Fibroblast of the aortic adventitia (primary cell): ENCODE data around the gene PRSS48. TPM values are rescaled to one million over a fixed set of nuclear protein-coding genes. Genes with fewer than 3 reads are reported as not detected.

ENCODE experiments used
- DNase-seq: peaks from one replicate; pipeline ENCODE4 v3.0.0-alpha.2; 2010; ENCODE audit warnings: low read depth
- H3K4me3 ChIP-seq: 2 replicates; pipeline ENCODE4 v1.5.1; 2011; ENCODE audit warnings: low read depth, mild to moderate bottlenecking, control low read depth, low read length, moderate library complexity
- small RNA-seq: library from RNA; depleted of rRNA; stranded (forward); fragments of <200 nt; gene quantifications from one replicate; pipeline ENCODE3, GENCODE V24; 2012
- total RNA-seq: library from RNA; depleted of rRNA; stranded (reverse); fragments of >200 nt; gene quantifications from 2 replicates; pipeline ENCODE4 v1.2.3, GENCODE V29; 2012; ENCODE audit warnings: low replicate concordance
- TF ChIP-seq, protein P1 (sequence below): IDR thresholded peaks from 2 replicates; pipeline ENCODE4 v1.5.1; 2011; ENCODE audit warnings: mild to moderate bottlenecking, low read length, control low read depth, inconsistent platforms; ENCODE audit not compliant: insufficient read depth

Gene PRSS48
- total RNA-seq, 1 donor = not detected

DNA sequence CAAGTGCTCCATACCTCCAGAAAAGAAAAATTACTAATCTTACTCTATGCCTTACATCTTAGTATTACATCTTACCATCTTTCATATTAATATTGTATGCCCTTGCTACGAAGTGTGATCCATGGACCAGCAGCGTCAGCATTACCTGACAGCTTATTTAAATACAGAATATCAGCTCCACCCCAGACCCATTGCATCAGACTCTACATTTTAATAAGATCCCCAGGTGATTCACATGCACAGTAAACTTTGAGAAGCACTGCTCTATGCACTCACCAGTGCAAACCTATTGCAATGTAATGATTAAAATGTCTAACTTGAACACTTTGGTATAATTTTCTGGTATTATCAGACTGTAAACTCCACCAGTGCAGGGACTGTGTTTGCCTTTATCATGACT, 62.5 kb downstream of the PRSS48 start:
- no peak for DNase-seq
- TF ChIP-seq, protein P1, sequence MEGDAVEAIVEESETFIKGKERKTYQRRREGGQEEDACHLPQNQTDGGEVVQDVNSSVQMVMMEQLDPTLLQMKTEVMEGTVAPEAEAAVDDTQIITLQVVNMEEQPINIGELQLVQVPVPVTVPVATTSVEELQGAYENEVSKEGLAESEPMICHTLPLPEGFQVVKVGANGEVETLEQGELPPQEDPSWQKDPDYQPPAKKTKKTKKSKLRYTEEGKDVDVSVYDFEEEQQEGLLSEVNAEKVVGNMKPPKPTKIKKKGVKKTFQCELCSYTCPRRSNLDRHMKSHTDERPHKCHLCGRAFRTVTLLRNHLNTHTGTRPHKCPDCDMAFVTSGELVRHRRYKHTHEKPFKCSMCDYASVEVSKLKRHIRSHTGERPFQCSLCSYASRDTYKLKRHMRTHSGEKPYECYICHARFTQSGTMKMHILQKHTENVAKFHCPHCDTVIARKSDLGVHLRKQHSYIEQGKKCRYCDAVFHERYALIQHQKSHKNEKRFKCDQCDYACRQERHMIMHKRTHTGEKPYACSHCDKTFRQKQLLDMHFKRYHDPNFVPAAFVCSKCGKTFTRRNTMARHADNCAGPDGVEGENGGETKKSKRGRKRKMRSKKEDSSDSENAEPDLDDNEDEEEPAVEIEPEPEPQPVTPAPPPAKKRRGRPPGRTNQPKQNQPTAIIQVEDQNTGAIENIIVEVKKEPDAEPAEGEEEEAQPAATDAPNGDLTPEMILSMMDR = no peak
- no peak overlapping the region for H3K4me3 ChIP-seq

DNA sequence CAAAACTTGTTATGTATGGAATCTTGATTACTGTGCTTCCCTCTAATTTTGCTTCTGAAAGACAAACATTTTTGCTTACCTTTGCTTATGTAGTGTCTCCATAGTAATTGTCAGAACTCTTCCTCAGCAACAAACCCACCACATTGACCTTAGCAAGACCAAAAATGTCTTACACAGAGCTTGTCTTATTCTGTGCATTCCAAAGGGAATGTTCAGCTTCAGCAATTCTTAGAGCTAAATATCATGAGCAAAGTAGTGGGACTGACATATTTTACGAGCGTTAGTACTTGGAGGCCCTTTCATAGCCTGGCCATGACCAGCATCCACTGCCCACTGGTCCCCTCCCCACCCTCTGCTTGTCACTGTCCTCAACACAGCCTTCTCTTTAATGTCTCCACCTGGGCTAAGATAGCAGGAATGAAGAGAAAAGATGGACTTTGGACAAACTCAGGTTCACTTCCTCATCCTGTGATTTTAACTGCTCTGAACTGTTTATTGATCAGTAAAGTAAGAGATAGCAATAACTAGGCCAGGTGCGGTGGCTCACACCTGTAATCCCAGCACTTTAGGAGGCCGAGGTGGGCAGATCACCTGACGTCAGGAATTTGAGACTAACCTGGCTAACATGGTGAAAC, 63.9 kb downstream of the PRSS48 start:
- no peak for DNase-seq
- H3K4me3 ChIP-seq = no peak overlapping the region
- TF ChIP-seq, protein P1 = no peak

Small RNAs within 50 kb of the gene (small RNA-seq; reads per million reads assigned to genes)
- gene AC104819.2 (not detected), gene RNU6-1282P (not detected)

Other genes with a start within 250 kb of the PRSS48 start
- gene RPS3A, start 177.5 kb upstream of the PRSS48 start, total RNA-seq = 4,133 and 5,107 TPM in 2 replicates
- gene SH3D19, start 48.4 kb downstream of the PRSS48 start, total RNA-seq = 60.2 and 95.9 TPM in 2 replicates
- gene FHIP1A, start 132.0 kb downstream of the PRSS48 start, total RNA-seq = 0.33 and 0.99 TPM in 2 replicates